ENCODE results near the gene KCNQ1OT1.

The KCNQ1OT1 gene

GRCh38 chr11:2700415-2701211 is 819 bp upstream of the KCNQ1OT1 start:
- no peak for DNase-seq (ENCODE audit: insufficient read length, low spot score)
- no peak for TF ChIP-seq CTCF (IDR thresholded peaks at IDR 0.05; ENCODE audit: insufficient read depth, missing control alignments)

GRCh38 chr11:2699185-2699530 is 636 bp downstream of the KCNQ1OT1 start:
- FAIRE-seq (no peak), DNase-seq (ENCODE audit: insufficient read length, low spot score) (no peak)
- TF ChIP-seq CTCF (IDR thresholded peaks at IDR 0.05; ENCODE audit: insufficient read depth, missing control alignments) = no peak

More at GRCh38 chr11:2700415-2701211, 819 bp upstream of the KCNQ1OT1 start:
- FAIRE-seq = no peak

GRCh38 chr11:2698386-2699184 is 1.2 kb downstream of the KCNQ1OT1 start:
- no peak for TF ChIP-seq CTCF (IDR thresholded peaks at IDR 0.05; ENCODE audit: insufficient read depth, missing control alignments)
- DNase-seq (ENCODE audit: insufficient read length, low spot score) (no peak), FAIRE-seq (no peak)

- no peak for TF ChIP-seq CTCF (IDR thresholded peaks at IDR 0.05; ENCODE audit: insufficient read depth, missing control alignments)
- no peak for FAIRE-seq
Measured at GRCh38 chr11:2697866-2698265, 1.9 kb downstream of the KCNQ1OT1 start.

GRCh38 chr11:2696455-2696854 is 3.3 kb downstream of the KCNQ1OT1 start:
- FAIRE-seq = no peak
- no peak for TF ChIP-seq CTCF (IDR thresholded peaks at IDR 0.05; ENCODE audit: insufficient read depth, missing control alignments)

More at GRCh38 chr11:2697866-2698265, 1.9 kb downstream of the KCNQ1OT1 start:
- DNase-seq (ENCODE audit: insufficient read length, low spot score) = no peak

GRCh38 chr11:2694995-2695939 is 4.5 kb downstream of the KCNQ1OT1 start:
- no peak for DNase-seq (ENCODE audit: insufficient read length, low spot score)
- TF ChIP-seq CTCF (IDR thresholded peaks at IDR 0.05; ENCODE audit: insufficient read depth, missing control alignments) = no peak
- FAIRE-seq = no peak

More at GRCh38 chr11:2696455-2696854, 3.3 kb downstream of the KCNQ1OT1 start:
- no peak for DNase-seq (ENCODE audit: insufficient read length, low spot score)
